SK-N-MC (cell line): ENCODE measurements around the gene OAT.

Experiments
- EZH2 ChIP-seq: fragments of 200-600 bp; sonication (generic); IDR thresholded peaks from one replicate; pipeline ENCODE4 v1.6.1; 2017; ENCODE audit warnings: antibody characterized with exemption
- POLR2AphosphoS5 ChIP-seq: IDR thresholded peaks from 2 replicates; pipeline ENCODE4 v1.6.1; 2012; ENCODE audit warnings: mild to moderate bottlenecking, low read depth, low read length, borderline replicate concordance

- TF ChIP-seq EZH2 (no peak), POLR2AphosphoS5 (no peak)
Observed at GRCh38 chr10:124408357-124408756, 10.4 kb downstream of the OAT start.
